Activated CD8-positive, alpha-beta memory T cell treated with anti-CD3 and anti-CD28 coated beads, Interleukin-2, amount 50 U/mL, for 48 hours (primary cell): Measurements from ENCODE around the gene AGTRAP.
A peak's percentile ranks its signal among the peaks of the same experiment; 100 is the strongest.

ENCODE experiments used
- DNase-seq: peaks from one replicate; pipeline ENCODE4 v3.0.0-alpha.2; 2020

The AGTRAP gene

GRCh38 chr1:11784993-11785769 lies 49.2 kb downstream of the AGTRAP start:
- DNase-seq, result peak; percentile 77

GRCh38 chr1:11786168-11786567 lies 50.2 kb downstream of the AGTRAP start:
- DNase-seq, result no peak

GRCh38 chr1:11787251-11787803 lies 51.4 kb downstream of the AGTRAP start:
- no peak for DNase-seq

GRCh38 chr1:11787804-11788436 lies 52.0 kb downstream of the AGTRAP start:
- no peak for DNase-seq

GRCh38 chr1:11788549-11789053 lies 52.7 kb downstream of the AGTRAP start:
- DNase-seq, result no peak

GRCh38 chr1:11789126-11790067 lies 53.5 kb downstream of the AGTRAP start:
- DNase-seq, result no peak

- no peak for DNase-seq
These were observed 54.4 kb downstream of the AGTRAP start for GRCh38 chr1:11790101-11790879.

- DNase-seq, result no peak
These were observed 55.2 kb downstream of the AGTRAP start for GRCh38 chr1:11790880-11791715.

- no peak for DNase-seq
These were observed 56.2 kb downstream of the AGTRAP start for GRCh38 chr1:11792106-11792505.

- no peak for DNase-seq
These were observed 57.9 kb downstream of the AGTRAP start for GRCh38 chr1:11793819-11794218.

- no peak for DNase-seq
These were observed 58.7 kb downstream of the AGTRAP start for GRCh38 chr1:11794446-11795237.

GRCh38 chr1:11795238-11795890 lies 59.4 kb downstream of the AGTRAP start:
- DNase-seq, result no peak

GRCh38 chr1:11796036-11796828 lies 60.3 kb downstream of the AGTRAP start:
- DNase-seq, result no peak

- no peak for DNase-seq
These were observed 61.7 kb downstream of the AGTRAP start for GRCh38 chr1:11797525-11798216.

GRCh38 chr1:11799099-11799498 lies 63.2 kb downstream of the AGTRAP start:
- no peak for DNase-seq

- DNase-seq, result no peak
These were observed 64.0 kb downstream of the AGTRAP start for GRCh38 chr1:11799896-11800295.

GRCh38 chr1:11800391-11800755 lies 64.4 kb downstream of the AGTRAP start:
- no peak for DNase-seq
